HepG2 (cell line): Measurements from ENCODE around the gene SLC39A3. TPM values are rescaled to one million over a fixed set of nuclear protein-coding genes. Genes with fewer than 3 reads are reported as not detected.

ENCODE experiments used
- ATAC-seq: fragments of 200-7000 bp; cut with Tn5 transposase; 3 replicates; pipeline ENCODE4 v1.9.1; 2020; ENCODE audit warnings: mild to moderate bottlenecking, moderate library complexity
- BruUV-seq: library from RNA; stranded (reverse); fragments of 400-500 nt; replicated peaks from 2 replicates; lab custom pipeline; 2021; lab: Mats Ljungman, UMichigan
- CTCF ChIA-PET: fragments of 300-600 bp; formaldehyde crosslinking; extraction: SDS; loops from one replicate; lab custom pipeline; 2021; ENCODE audit warnings: low total read pairs, inconsistent platforms, low intra/inter-chr PET ratio; lab: Yijun Ruan, JAX
- POLR2A ChIA-PET: fragments of 350-600 bp; sonication (Branson Sonifier 250); formaldehyde crosslinking; loops from one replicate; lab custom pipeline; 2020; ENCODE audit warnings: antibody characterized with exemption, inconsistent platforms; lab: Yijun Ruan, JAX
- DNase-seq: peaks from one replicate; pipeline ENCODE4 v3.0.0-alpha.2; 2015; ENCODE audit warnings: low spot score
- FAIRE-seq: peaks from 3 replicates; lab custom pipeline; 2011; peaks lifted over from hg19 to GRCh38; lab: Jason Lieb, UNC
- H2AFZ ChIP-seq: one replicate; pipeline ENCODE4 v1.6.1; 2011; ENCODE audit warnings: low read length, inconsistent platforms
- H3K27ac ChIP-seq: fragments of 300-600 bp; 3 replicates; pipeline ENCODE4 v1.8.0; 2011; ENCODE audit warnings: mixed run types, mild to moderate bottlenecking, mixed read lengths, low read length, inconsistent platforms; ENCODE audit not compliant: insufficient read depth; ENCODE audit errors: extremely low read length
- H3K27me3 ChIP-seq, 2 experiments: fragments of 200-600 bp in 1 of 2; 2 replicates in 1 of 2; 3 replicates in 1 of 2; pipeline versions ENCODE4 v1.6.0 to v1.8.0; 2011; ENCODE audit warnings: low read length in 2 of 2, mild to moderate bottlenecking in 2 of 2, moderate library complexity in 2 of 2, inconsistent platforms in 1 of 2; ENCODE audit not compliant: insufficient read depth in 2 of 2, control insufficient read depth in 1 of 2
- H3K36me3 ChIP-seq, 2 experiments: fragments of 200-600 bp in 1 of 2; replicated peaks in 1 of 2; 2 replicates in 1 of 2; 3 replicates in 1 of 2; pipeline versions ENCODE4 v1.5.1 to v1.8.0; 2011; ENCODE audit warnings: low read length in 2 of 2, inconsistent platforms in 1 of 2; ENCODE audit not compliant: insufficient read depth in 2 of 2, control insufficient read depth in 1 of 2
- H3K4me1 ChIP-seq: 2 replicates; pipeline ENCODE4 v1.5.1; 2012; ENCODE audit warnings: low read length, inconsistent platforms; ENCODE audit not compliant: insufficient read depth
- H3K4me2 ChIP-seq: 2 replicates; pipeline ENCODE4 v1.6.0; 2011; ENCODE audit warnings: low read depth, low read length, inconsistent platforms
- H3K4me3 ChIP-seq, 3 experiments: fragments of 200-600 bp in 1 of 3; sonication (generic), shearing (Covaris generic) in 1 of 3; replicated peaks in 1 of 3; 2 replicates each; pipeline ENCODE4 v1.5.1; 2011 to 2016; ENCODE audit warnings: low read length in 3 of 3, inconsistent platforms in 2 of 3, low read depth in 2 of 3, mild to moderate bottlenecking in 2 of 3, control low read depth in 1 of 3, mixed read lengths in 1 of 3; ENCODE audit not compliant: insufficient read depth in 1 of 3
- H3K79me2 ChIP-seq: one replicate; pipeline ENCODE4 v1.6.1; 2011; ENCODE audit warnings: low read length, inconsistent platforms; ENCODE audit not compliant: insufficient read depth
- H3K9ac ChIP-seq: 2 replicates; pipeline ENCODE4 v1.6.0; 2011; ENCODE audit warnings: mild to moderate bottlenecking, low read depth, low read length, inconsistent platforms; ENCODE audit not compliant: insufficient read depth
- H3K9me3 ChIP-seq: 2 replicates; pipeline ENCODE4 v1.5.1; 2012; ENCODE audit warnings: mild to moderate bottlenecking, low read length
- H4K20me1 ChIP-seq: 2 replicates; pipeline ENCODE4 v1.6.0; 2011; ENCODE audit warnings: inconsistent platforms, mild to moderate bottlenecking, low read length, moderate library complexity; ENCODE audit not compliant: insufficient read depth
- FOXC1 ChIP-seq: sonication (generic); formaldehyde crosslinking; IDR thresholded peaks from 2 replicates; pipeline ENCODE4 v1.8.0; 2022; ENCODE audit warnings: mild to moderate bottlenecking, missing genetic modification reagents, borderline replicate concordance
- FOXK2 ChIP-seq: fragments of 450-650 bp; IDR thresholded peaks from 2 replicates; pipeline ENCODE4 v1.6.1; 2016
- HINFP ChIP-seq: sonication (generic); formaldehyde crosslinking; IDR thresholded peaks from 2 replicates; pipeline ENCODE4 v1.4.0; 2020; ENCODE audit warnings: low read depth, mild to moderate bottlenecking, missing genetic modification reagents
- HMG20B ChIP-seq: conservative IDR thresholded peaks from 2 replicates; pipeline ENCODE4 v1.6.1; 2016; ENCODE audit warnings: missing genetic modification reagents, missing compliant biosample characterization
- HNRNPLL ChIP-seq: fragments of 200-400 bp; formaldehyde crosslinking; IDR thresholded peaks from 2 replicates; pipeline ENCODE4 v1.6.1; 2017; ENCODE audit warnings: mild to moderate bottlenecking, low read depth, low read length; ENCODE audit not compliant: poor library complexity, severe bottlenecking
- KDM6A ChIP-seq: IDR thresholded peaks from 2 replicates; pipeline ENCODE4 v1.6.1; 2016; ENCODE audit warnings: low read depth
- PBX2 ChIP-seq: IDR thresholded peaks from 2 replicates; pipeline ENCODE4 v1.6.1; 2016; ENCODE audit warnings: control low read depth
- USF2 ChIP-seq, 2 experiments: sonication (generic) in 1 of 2; formaldehyde crosslinking in 1 of 2; IDR thresholded peaks; 2 replicates each; pipeline versions ENCODE4 v1.5.1 to v1.6.1; 2011 to 2020; ENCODE audit warnings: borderline replicate concordance in 1 of 2, low read depth in 1 of 2, low read length in 1 of 2, mild to moderate bottlenecking in 1 of 2, missing genetic modification reagents in 1 of 2, moderate library complexity in 1 of 2
- ZBTB3 ChIP-seq: sonication (generic); formaldehyde crosslinking; IDR thresholded peaks from 2 replicates; pipeline ENCODE4 v1.4.0; 2020; ENCODE audit warnings: low read depth, mild to moderate bottlenecking, moderate library complexity, missing genetic modification reagents, borderline replicate concordance
- ZNF207 ChIP-seq: fragments of 450-650 bp; IDR thresholded peaks from 2 replicates; pipeline ENCODE4 v1.6.1; 2016; ENCODE audit warnings: antibody characterized with exemption, borderline replicate concordance
- ZNF333 ChIP-seq: sonication (generic); formaldehyde crosslinking; IDR thresholded peaks from 2 replicates; pipeline ENCODE4 v1.4.0; 2020; ENCODE audit warnings: mild to moderate bottlenecking, missing genetic modification reagents, borderline replicate concordance
- ZNF451 ChIP-seq: sonication (generic); formaldehyde crosslinking; IDR thresholded peaks from 2 replicates; pipeline ENCODE4 v1.5.0; 2020; ENCODE audit warnings: mild to moderate bottlenecking, missing genetic modification reagents
- ZNF615 ChIP-seq: sonication (generic); formaldehyde crosslinking; IDR thresholded peaks from 2 replicates; pipeline ENCODE4 v1.5.0; 2020; ENCODE audit warnings: mild to moderate bottlenecking, missing genetic modification reagents, borderline replicate concordance
- WGBS: methylation state at CpG from one replicate; pipeline ENCODE4 v1.1.6; 2017; ENCODE audit warnings: low lambda C conversion rate; 5-methylcytosine and 5-hydroxymethylcytosine counted together
- in situ Hi-C: cut with HindIII; loops from 2 replicates; pipeline ENCODE4 v1.10.0; 2017; ENCODE audit warnings: low pct_unique_long_range_greater_than_20kb; ENCODE audit not compliant: extremely low pct_ligation_motif_present
- intact Hi-C: fragments of 100-400 bp; cut with micrococcal nuclease; formaldehyde crosslinking; loops from one replicate; pipeline ENCODE4 v1.10.0; 2022; ENCODE audit not compliant: unreplicated experiment
- polyA plus RNA-seq, 8 experiments: library from polyadenylated mRNA; depleted of rRNA in 3 of 8; stranded (reverse) in 7 of 8; unstranded in 1 of 8; fragments of >200 nt; fragmentation: Illumina TruSeq in 4 of 8; extraction: Trizol in 4 of 8; gene quantifications; 2 replicates each; pipeline versions ENCODE4 v1.2.1 to v1.2.3, GENCODE V29; 2011 to 2016; ENCODE audit warnings: low read depth in 4 of 8, missing spikeins in 1 of 8, mixed read lengths in 1 of 8; ENCODE audit not compliant: insufficient read depth in 1 of 8
- total RNA-seq, 5 experiments: library from RNA; depleted of rRNA; stranded (reverse); fragments of >200 nt; fragmentation: Illumina TruSeq; extraction: Trizol; gene quantifications; 2 replicates each; pipeline ENCODE4 v1.2.3, GENCODE V29; 2016; ENCODE audit warnings: low read depth in 1 of 5

SLC39A3 gene
- total and polyA plus RNA-seq, 2 of the 13 experiments (the other 11 are each of a cell fraction or from before 2014, with no cell fraction given), result 33.6 to 41.6 TPM

GRCh38 chr19:2747349-2747748 lies 7.5 kb upstream of the SLC39A3 start (continued):
- no peak for TF ChIP-seq USF2 (IDR thresholded peaks at IDR 0.05; ENCODE audit: low read depth, low read length)
- TF ChIP-seq USF2 (CRISPR knock-in tag; IDR thresholded peaks at IDR 0.05; ENCODE audit: borderline replicate concordance), result no peak
- no peak for TF ChIP-seq HMG20B (CRISPR knock-in tag)
- TF ChIP-seq ZBTB3 (CRISPR knock-in tag), result no peak

- no peak overlapping the region for H3K9ac ChIP-seq
- no peaks in the 10 kb centered on the region for H3K36me3 ChIP-seq
- peaks cover 3% of the 10 kb centered on the region for H3K79me2 ChIP-seq
- no peak overlapping the region for H3K4me3 ChIP-seq
- H2AFZ ChIP-seq, result no peak overlapping the region
- H3K9me3 ChIP-seq, result no peaks in the 10 kb centered on the region
- CTCF ChIA-PET, result interaction anchor here (1.6 kb wide), 1 partner anchor 96 kb away, joined by 5 read pairs; no protein-coding TSS in a partner anchor
- H3K4me2 ChIP-seq, result no peak overlapping the region; the same call in 1 of the 2 replicates
- no peaks in the 10 kb centered on the region; a peak in 1 of 5 replicates for H3K27me3 ChIP-seq
- in situ Hi-C loops (no loop called here), intact Hi-C loops (no loop called here)
- WGBS, result 4% methylated on average over 4 of the region's 4 CpGs
- BruUV-seq, result no TSS peak
- DNase-seq (no peak), ATAC-seq (no peak), FAIRE-seq (no peak)
- peaks cover 7% of the 10 kb centered on the region for H3K4me1 ChIP-seq
- POLR2A ChIA-PET, result interaction anchor here (1.2 kb wide), 1 partner anchor 123 kb away, joined by 4 read pairs; the partner anchor contains the start of gene ZNF556
- no peak overlapping the region for H3K27ac ChIP-seq
- no peaks in the 10 kb centered on the region for H4K20me1 ChIP-seq
- TF ChIP-seq ZNF451 (CRISPR knock-in tag), result no peak
- peak; percentile 49 for TF ChIP-seq PBX2 (CRISPR knock-in tag)
- no peak for TF ChIP-seq ZNF615 (CRISPR knock-in tag)
- TF ChIP-seq HNRNPLL, result no peak
- TF ChIP-seq FOXC1 (CRISPR knock-in tag), result no peak
- TF ChIP-seq KDM6A (CRISPR knock-in tag), result no peak
- no peak for TF ChIP-seq ZNF207
- TF ChIP-seq ZNF333 (CRISPR knock-in tag), result no peak
- TF ChIP-seq FOXK2, result no peak
- TF ChIP-seq HINFP, result no peak
These were observed 4.3 kb upstream of the SLC39A3 start for GRCh38 chr19:2744113-2744512.
